MM.1S (cell line): ENCODE data around the gene FN3K.

Experiments
- CTCF ChIP-seq: fragments of 300-600 bp; sonication (generic); IDR thresholded peaks from 2 replicates; pipeline ENCODE4 v1.5.1; 2016; ENCODE audit warnings: antibody characterized with exemption, low read length, mixed read lengths
- EZH2 ChIP-seq: fragments of 300-600 bp; sonication (generic); optimal IDR thresholded peaks from 2 replicates; pipeline ENCODE3; 2017; ENCODE audit warnings: low read depth, mild to moderate bottlenecking, antibody characterized with exemption, low read length, mixed read lengths

- no peak for TF ChIP-seq CTCF
- no peak for TF ChIP-seq EZH2
These were observed 46.3 kb upstream of the FN3K start for GRCh38 chr17:82689077-82689476.
